Left lung (tissue), 14 donors: ENCODE measurements around the gene SIPA1L3. TPM values are rescaled to one million over a fixed set of nuclear protein-coding genes. Genes with fewer than 3 reads are reported as not detected.
"Not testable (repeated sequence)": the region's sequence is repeated elsewhere in the genome, so short reads cannot be mapped to it uniquely, and the experiment has no call there.

Experiments used
- ATAC-seq: fragments of 200-7000 bp; cut with Tn5 transposase; one replicate; pipeline ENCODE4 v1.9.1; 2020; ENCODE audit warnings: moderate library complexity
- DNase-seq, 4 donors: peaks; one replicate each; pipeline ENCODE4 v3.0.0-alpha.2; 2013 to 2020
- H3K27ac ChIP-seq, 2 donors: fragments of 200-600 bp; sonication (generic) in 1 of 2; one replicate each; pipeline versions ENCODE4 v1.5.0 to v1.8.0; 2020 to 2021
- H3K27me3 ChIP-seq, 2 donors: fragments of 200-600 bp; sonication (generic) in 1 of 2; one replicate each; pipeline versions ENCODE4 v1.5.0 to v1.8.0; 2020 to 2021
- H3K36me3 ChIP-seq, 2 donors: fragments of 200-600 bp; sonication (generic) in 1 of 2; one replicate each; pipeline versions ENCODE4 v1.5.0 to v1.8.0; 2020 to 2021
- H3K4me1 ChIP-seq, 2 donors: fragments of 200-600 bp; one replicate each; pipeline ENCODE4 v1.8.0; 2021
- H3K4me3 ChIP-seq, 2 donors: fragments of 200-600 bp; sonication (generic) in 1 of 2; one replicate each; pipeline versions ENCODE4 v1.5.0 to v1.8.0; 2020 to 2021; ENCODE audit warnings: mild to moderate bottlenecking in 1 of 2
- H3K9me3 ChIP-seq, 2 donors: fragments of 200-600 bp; sonication (generic) in 1 of 2; one replicate each; pipeline versions ENCODE4 v1.5.0 to v1.8.0; 2020 to 2021
- intact Hi-C, 2 donors: fragments of 100-400 bp; cut with DNase I; formaldehyde crosslinking; loops; one replicate each; pipeline versions ENCODE4 v1.11.2 to v1.14.2; 2022
- long read RNA-seq, 12 donors: library from polyadenylated mRNA in 2 of 12; unstranded in 2 of 12; transcript quantifications; one replicate each; pipeline ENCODE4 v2.0.0 and lab custom pipeline, GENCODE V29; 2019 to 2026
- polyA plus RNA-seq, 6 donors: library from polyadenylated mRNA; unstranded; fragments of 120-200 nt; gene quantifications; one replicate each; pipeline ENCODE4 v1.2.1, GENCODE V29; 2013; ENCODE audit not compliant: insufficient read length in 6 of 6
- total RNA-seq, 2 donors: library from RNA; stranded (reverse); fragmentation: NEBNext Ultra II Directional; extraction: Animal tissue kit (Norgen Biotek cat#: 25700); gene quantifications; one replicate each; pipeline ENCODE4 v1.2.1, GENCODE V29; 2021
- TF ChIP-seq, protein P1 (sequence below), 2 donors: fragments of 200-600 bp; sonication (generic) in 1 of 2; IDR thresholded peaks; one replicate each; pipeline versions ENCODE4 v1.5.0 to v1.8.0; 2021; ENCODE audit warnings: antibody characterized with exemption in 2 of 2
- donor health status: DM: no; HTN: yes; CAD: no.
- donor health status: DM: no; HTN: no; CAD: no.

SIPA1L3 gene
- 10 to 100 TPM; 37.2 to 59.0 TPM for total RNA-seq
- polyA plus RNA-seq, result 10 to 100 TPM; 22.7 to 32.4 (median 25.0) TPM
- long read RNA-seq, donor 1, partial matches to known transcripts, result 13 of 18 reads
- long read RNA-seq, donor 1, other reads (novel, unspliced or antisense), result 0 of 18 reads
- long read RNA-seq, donor 2, partial matches to known transcripts, result 0 of 4 reads
- long read RNA-seq, donor 2, other reads (novel, unspliced or antisense), result 0 of 4 reads
- long read RNA-seq, donor 3, result 0 reads
- long read RNA-seq, donor 4, partial matches to known transcripts, result 0 of 1 reads
- long read RNA-seq, donor 4, other reads (novel, unspliced or antisense), result 1 of 1 reads
- long read RNA-seq, donor 5, partial matches to known transcripts, result 0 of 1 reads
- long read RNA-seq, donor 5, other reads (novel, unspliced or antisense), result 0 of 1 reads
- long read RNA-seq, donor 6, partial matches to known transcripts, result 0 of 3 reads
- long read RNA-seq, donor 6, other reads (novel, unspliced or antisense), result 0 of 3 reads
- long read RNA-seq, donor 7, result 0 reads
- long read RNA-seq, donor 8, partial matches to known transcripts, result 0 of 1 reads
- long read RNA-seq, donor 8, other reads (novel, unspliced or antisense), result 0 of 1 reads
- long read RNA-seq, donor 9, result 0 reads
- long read RNA-seq, donor 10, partial matches to known transcripts, result 0 of 1 reads
- long read RNA-seq, donor 10, other reads (novel, unspliced or antisense), result 0 of 1 reads
- long read RNA-seq, donor 11, result 0 reads
- long read RNA-seq, donor 12, partial matches to known transcripts, result 0 of 2 reads
- long read RNA-seq, donor 12, other reads (novel, unspliced or antisense), result 0 of 2 reads

GRCh38 chr19:37906869-37907734, at the start of gene SIPA1L3:
Gene SIPA1L3 (plus strand): TSS chr19:37907208. CDS start chr19:38081566, 174,358 bp downstream.
- peak within 1 kb of the TSS; percentile 89 to 93 for H3K4me3 ChIP-seq
- ATAC-seq (peak; percentile 97), DNase-seq (peak; percentile 94 to 99 (median 96))
- no peaks in the 10 kb centered on the region for H3K27me3 ChIP-seq
- peaks cover 12 to 22% of the 10 kb centered on the region in 2 donors for H3K4me1 ChIP-seq
- H3K9me3 ChIP-seq, result no peaks in the 10 kb centered on the region
- no peaks in the 10 kb centered on the region for H3K36me3 ChIP-seq
- TF ChIP-seq, protein P1, sequence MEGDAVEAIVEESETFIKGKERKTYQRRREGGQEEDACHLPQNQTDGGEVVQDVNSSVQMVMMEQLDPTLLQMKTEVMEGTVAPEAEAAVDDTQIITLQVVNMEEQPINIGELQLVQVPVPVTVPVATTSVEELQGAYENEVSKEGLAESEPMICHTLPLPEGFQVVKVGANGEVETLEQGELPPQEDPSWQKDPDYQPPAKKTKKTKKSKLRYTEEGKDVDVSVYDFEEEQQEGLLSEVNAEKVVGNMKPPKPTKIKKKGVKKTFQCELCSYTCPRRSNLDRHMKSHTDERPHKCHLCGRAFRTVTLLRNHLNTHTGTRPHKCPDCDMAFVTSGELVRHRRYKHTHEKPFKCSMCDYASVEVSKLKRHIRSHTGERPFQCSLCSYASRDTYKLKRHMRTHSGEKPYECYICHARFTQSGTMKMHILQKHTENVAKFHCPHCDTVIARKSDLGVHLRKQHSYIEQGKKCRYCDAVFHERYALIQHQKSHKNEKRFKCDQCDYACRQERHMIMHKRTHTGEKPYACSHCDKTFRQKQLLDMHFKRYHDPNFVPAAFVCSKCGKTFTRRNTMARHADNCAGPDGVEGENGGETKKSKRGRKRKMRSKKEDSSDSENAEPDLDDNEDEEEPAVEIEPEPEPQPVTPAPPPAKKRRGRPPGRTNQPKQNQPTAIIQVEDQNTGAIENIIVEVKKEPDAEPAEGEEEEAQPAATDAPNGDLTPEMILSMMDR (IDR thresholded peaks at IDR 0.05), result peak in 1 of 2 donors; percentile 17
- H3K27ac ChIP-seq, result peak within 1 kb of the TSS; percentile 60 to 80
- intact Hi-C loops, result loop anchor here in 1 of 2 donors (10.0 kb wide), 1 partner anchor 318 kb away; the partner anchor contains the start of gene DPF1

- H3K36me3 ChIP-seq, result no peaks in the 10 kb centered on the region
- H3K27ac ChIP-seq, result no peak overlapping the region
- no peak overlapping the region for H3K4me3 ChIP-seq
- DNase-seq (no peak), ATAC-seq (no peak)
- no peaks in the 10 kb centered on the region for H3K4me1 ChIP-seq
- TF ChIP-seq, protein P1 (IDR thresholded peaks at IDR 0.05), result no peak
- no peaks in the 10 kb centered on the region for H3K9me3 ChIP-seq
- H3K27me3 ChIP-seq, result no peaks in the 10 kb centered on the region
- intact Hi-C loops, result no loop called here
Observed at GRCh38 chr19:37864501-37864900, 42.5 kb upstream of the SIPA1L3 start.

- H3K27me3 ChIP-seq, H3K36me3 ChIP-seq, H3K4me1 ChIP-seq, DNase-seq, ATAC-seq, intact Hi-C loops, H3K9me3 ChIP-seq, H3K4me3 ChIP-seq, H3K27ac ChIP-seq: not testable (repeated sequence)
Observed at GRCh38 chr19:37865930-37866329, 41.1 kb upstream of the SIPA1L3 start.

DNA sequence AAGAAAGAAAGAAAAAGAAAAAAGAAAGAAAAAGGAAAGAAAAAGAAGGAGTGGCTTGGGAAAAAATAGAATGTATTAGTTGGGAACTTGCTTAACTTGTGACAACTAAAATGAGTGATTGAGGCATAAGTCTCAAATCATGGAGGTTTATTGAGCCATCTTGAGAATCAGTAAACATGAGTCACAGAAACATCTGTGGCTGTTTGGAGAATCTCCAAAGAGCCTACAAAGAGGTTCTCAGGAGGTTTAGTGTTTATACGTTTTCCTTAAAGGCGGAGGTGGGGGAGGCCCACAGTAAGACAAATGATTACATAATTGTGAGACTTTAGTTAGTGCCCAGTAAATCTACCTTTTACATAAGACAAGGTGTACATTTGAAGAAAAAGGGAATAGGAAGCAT, 39.2 kb upstream of the SIPA1L3 start:
- Histone ChIP-seq H3K4me1 (no peaks in the 10 kb centered on the region), H3K36me3 (no peaks in the 10 kb centered on the region), H3K4me3 (no peak overlapping the region), H3K27ac (no peak overlapping the region), H3K9me3 (no peaks in the 10 kb centered on the region), H3K27me3 (no peaks in the 10 kb centered on the region)
- TF ChIP-seq, protein P1 (IDR thresholded peaks at IDR 0.05), result no peak
- intact Hi-C loops, result no loop called here
- ATAC-seq (no peak), DNase-seq (no peak)

GRCh38 chr19:37869766-37870340, 37.2 kb upstream of the SIPA1L3 start:
- H3K4me3 ChIP-seq, result no peak overlapping the region
- ATAC-seq (no peak), DNase-seq (no peak)
- H3K27ac ChIP-seq, result no peak overlapping the region
- peaks cover 0 to 2% of the 10 kb centered on the region in 2 donors for H3K9me3 ChIP-seq
- H3K27me3 ChIP-seq, result no peaks in the 10 kb centered on the region
- TF ChIP-seq, protein P1 (IDR thresholded peaks at IDR 0.05), result no peak
- intact Hi-C loops, result no loop called here
- no peaks in the 10 kb centered on the region for H3K4me1 ChIP-seq
- H3K36me3 ChIP-seq, result no peaks in the 10 kb centered on the region
